ENCODE measurements around the gene DNMT3A. TPM values are rescaled to one million over a fixed set of nuclear protein-coding genes. Genes with fewer than 3 reads are reported as not detected.

DNMT3A gene
- total and polyA plus RNA-seq, 2 of the 8 experiments (the other 6 are each of a cell fraction or from before 2014, with no cell fraction given) = 33.6 to 178 TPM

- peak overlapping the region; percentile 95 for H3K4ac ChIP-seq (replicated peaks; ENCODE audit: insufficient read length, low read depth, low read length)
- no peaks in the 10 kb centered on the region; the same call in 1 of the 2 replicates for H3K79me1 ChIP-seq (ENCODE audit: low read depth, low read length)
- H2BK12ac ChIP-seq (ENCODE audit: low read depth, low read length) = peak overlapping the region; percentile 97; the same call in 1 of the 2 replicates
- peak overlapping the region; percentile 97; the same call in 1 of the 2 replicates for H2BK20ac ChIP-seq (ENCODE audit: low read length)
- FAIRE-seq (no peak), DNase-seq (ENCODE audit: low read depth in 1 of 2, low spot score in 2 of 2) (no peak)
- peak overlapping the region; percentile 95; the same call in 1 of the 2 replicates for H2BK15ac ChIP-seq (ENCODE audit: low read length)
- no peaks in the 10 kb centered on the region for H4K20me1 ChIP-seq (replicated peaks in 1 of 2; ENCODE audit: control insufficient read depth in 1 of 2, insufficient read depth in 2 of 2, low read length in 2 of 2)
- peak overlapping the region; percentile 87 for H4K8ac ChIP-seq (ENCODE audit: extremely low read depth, insufficient read depth, low read length)
- peak overlapping the region; percentile 77 for H4K5ac ChIP-seq (ENCODE audit: insufficient read length, low read depth, low read length)
- ChIA-PET POLR2A (ENCODE audit: partially characterized antibody) (interaction anchor here (0.9 to 2.5 kb wide), 11 partner anchors 8 to 85 kb away, joined by 3 to 10 read pairs (median 6); no protein-coding TSS in a partner anchor), CTCF (ENCODE audit: partially characterized antibody) (interaction anchor here (0.7 to 15.1 kb wide), 13 partner anchors 8 to 252 kb away, joined by 3 to 178 read pairs (median 4); partner anchors contain the start of gene DNMT3A)
- H3K36me3 ChIP-seq (ENCODE audit: control insufficient read depth in 2 of 4, insufficient read depth in 4 of 4, low read length in 3 of 4) = no peaks in the 10 kb centered on the region
- no peak overlapping the region for H3K9ac ChIP-seq (replicated peaks in 1 of 4; ENCODE audit: extremely low read depth in 1 of 4, low read depth in 3 of 4, low read length in 3 of 4)
- H2AFZ ChIP-seq (ENCODE audit: low read length) = peak overlapping the region; percentile 63; the same call in 1 of the 2 replicates
- no peak overlapping the region for H3K14ac ChIP-seq (ENCODE audit: insufficient read length)
- no peak overlapping the region for H3K23ac ChIP-seq (ENCODE audit: insufficient read length)
- no peaks in the 10 kb centered on the region for H3K27me3 ChIP-seq (replicated peaks in 1 of 4; ENCODE audit: control insufficient read depth in 3 of 4, extremely low read depth in 1 of 4, insufficient read depth in 3 of 4, low read length in 3 of 4)
- peak overlapping the region; percentile 89 for H2BK5ac ChIP-seq (ENCODE audit: low read depth, low read length)
- H3K4me1 ChIP-seq (replicated peaks in 1 of 4; ENCODE audit: control insufficient read depth in 3 of 4, insufficient read depth in 4 of 4, low read length in 3 of 4) = peaks cover 5 to 53% (median 47%) of the 10 kb centered on the region in 4 experiments
- TF ChIP-seq TAF1 (IDR thresholded peaks at IDR 0.05; ENCODE audit: low read depth, low read length) = no peak
- peak; percentile 9 for TF ChIP-seq KDM4A (IDR thresholded peaks at IDR 0.05; ENCODE audit: low read depth, low read length, severe bottlenecking)
- no peak for TF ChIP-seq HDAC6 (IDR thresholded peaks at IDR 0.05; ENCODE audit: low read depth, low read length)
- H2BK120ac ChIP-seq (replicated peaks; ENCODE audit: low read depth, low read length) = peak overlapping the region; percentile 43
- no peaks in the 10 kb centered on the region for H3K79me2 ChIP-seq (ENCODE audit: control insufficient read depth in 1 of 2, insufficient read depth in 2 of 2, low read length in 2 of 2)
- H3K9me3 ChIP-seq (ENCODE audit: insufficient read depth in 2 of 2, low read depth in 1 of 2, low read length in 1 of 2) = no peaks in the 10 kb centered on the region
- H2AK5ac ChIP-seq (ENCODE audit: low read depth, low read length) = no peak overlapping the region; the same call in 1 of the 2 replicates
- H3K18ac ChIP-seq (ENCODE audit: extremely low read depth, low read length) = peak overlapping the region; percentile 85
- no peak overlapping the region; the same call in 1 of the 2 replicates for H3K27ac ChIP-seq (ENCODE audit: low read depth, low read length)
- 80% methylated on average over 11 of the region's 11 CpGs; no CpG with 5 or more reads in 1 of the 2 experiments for whole genome bisulfite sequencing, 2 experiments (ENCODE audit: extremely low coverage in 1 of 2, insufficient coverage in 1 of 2, insufficient read length in 1 of 2, insufficient replicate concordance in 2 of 2, low coverage in 1 of 2, low lambda C conversion rate in 2 of 2, missing lambda C conversion rate in 1 of 2)
- H4K91ac ChIP-seq (replicated peaks; ENCODE audit: insufficient read length, low read length) = peak overlapping the region; percentile 91
- no peak overlapping the region for H3K56ac ChIP-seq (replicated peaks; ENCODE audit: insufficient read length, low read depth, low read length)
- H3K4me3 ChIP-seq (ENCODE audit: extremely low read depth in 1 of 4, insufficient read depth in 2 of 4, low read depth in 3 of 4, low read length in 4 of 4) = no peak overlapping the region
- no peaks in the 10 kb centered on the region for H3K23me2 ChIP-seq (ENCODE audit: low read depth, low read length)
- H3K4me2 ChIP-seq (ENCODE audit: insufficient read depth in 1 of 2, low read depth in 2 of 2, low read length in 2 of 2) = peak overlapping the region in 1 of 2 experiments; percentile 32; a peak in 2 of 4 replicates
Measured at GRCh38 chr2:25315316-25315680, 26.4 kb downstream of the DNMT3A start.
